T47D (cell line): Measurements from ENCODE around the gene CEACAM16.
A peak's percentile ranks its signal among the peaks of the same experiment; 100 is the strongest.

ENCODE experiments used
- DNase-seq, 2 experiments: peaks; one replicate each; pipeline versions ENCODE4 v3.0.0 to v3.0.0-alpha.2; 2011 to 2012; ENCODE audit warnings: low read depth in 1 of 2, low spot score in 1 of 2
- JUND ChIP-seq: IDR thresholded peaks from 2 replicates; pipeline ENCODE4 v1.6.1; 2012; ENCODE audit warnings: low read depth
- in situ Hi-C: cut with HindIII; loops from 2 replicates; pipeline ENCODE4 v1.10.0; 2016; ENCODE audit warnings: low sequenced_read_pairs, low pct_unique_long_range_greater_than_20kb

CEACAM16 gene, protein sequence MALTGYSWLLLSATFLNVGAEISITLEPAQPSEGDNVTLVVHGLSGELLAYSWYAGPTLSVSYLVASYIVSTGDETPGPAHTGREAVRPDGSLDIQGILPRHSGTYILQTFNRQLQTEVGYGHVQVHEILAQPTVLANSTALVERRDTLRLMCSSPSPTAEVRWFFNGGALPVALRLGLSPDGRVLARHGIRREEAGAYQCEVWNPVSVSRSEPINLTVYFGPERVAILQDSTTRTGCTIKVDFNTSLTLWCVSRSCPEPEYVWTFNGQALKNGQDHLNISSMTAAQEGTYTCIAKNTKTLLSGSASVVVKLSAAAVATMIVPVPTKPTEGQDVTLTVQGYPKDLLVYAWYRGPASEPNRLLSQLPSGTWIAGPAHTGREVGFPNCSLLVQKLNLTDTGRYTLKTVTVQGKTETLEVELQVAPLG

DNA sequence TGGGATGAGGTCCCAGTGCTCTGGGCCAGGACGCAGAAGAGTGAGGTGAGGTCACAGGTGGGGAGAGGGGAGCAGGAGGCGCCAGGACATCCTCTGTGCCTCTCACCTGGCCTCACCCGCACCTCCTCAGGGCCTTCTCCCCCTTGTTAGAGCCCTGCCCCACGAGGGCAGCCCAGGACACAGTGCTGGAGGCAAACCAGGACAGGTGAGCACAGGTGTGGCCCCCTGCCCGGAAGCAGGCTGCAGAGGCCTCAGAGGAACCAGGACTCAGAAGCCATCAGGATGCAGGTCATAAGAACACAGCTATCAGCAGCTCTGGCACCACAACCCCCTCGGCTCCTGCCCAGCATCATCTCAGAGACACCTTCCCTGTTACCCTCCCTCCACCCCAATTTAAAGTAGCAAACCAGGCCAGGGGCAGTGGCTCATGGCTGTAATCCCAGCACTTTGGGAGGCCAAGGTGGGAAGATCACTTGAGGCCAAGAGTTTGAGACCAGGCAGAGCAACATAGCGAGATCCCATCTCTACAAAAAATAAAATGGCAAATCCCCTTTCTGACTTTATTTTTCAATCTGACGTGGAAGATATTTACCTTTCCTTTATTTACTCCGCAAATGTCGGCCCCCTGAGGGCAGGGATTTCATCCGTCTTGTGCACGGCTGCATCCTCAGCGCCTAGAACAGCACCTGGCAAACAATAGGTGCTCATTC, at the start of gene CEACAM16:
Gene CEACAM16, plus strand, starts transcription at position 660 of the 710 bp plus-strand sequence. CDS start 2,306 bp downstream, outside the sequence.
- no peak for TF ChIP-seq JUND
- no peak for DNase-seq
- in situ Hi-C loops: no loop called here

DNA sequence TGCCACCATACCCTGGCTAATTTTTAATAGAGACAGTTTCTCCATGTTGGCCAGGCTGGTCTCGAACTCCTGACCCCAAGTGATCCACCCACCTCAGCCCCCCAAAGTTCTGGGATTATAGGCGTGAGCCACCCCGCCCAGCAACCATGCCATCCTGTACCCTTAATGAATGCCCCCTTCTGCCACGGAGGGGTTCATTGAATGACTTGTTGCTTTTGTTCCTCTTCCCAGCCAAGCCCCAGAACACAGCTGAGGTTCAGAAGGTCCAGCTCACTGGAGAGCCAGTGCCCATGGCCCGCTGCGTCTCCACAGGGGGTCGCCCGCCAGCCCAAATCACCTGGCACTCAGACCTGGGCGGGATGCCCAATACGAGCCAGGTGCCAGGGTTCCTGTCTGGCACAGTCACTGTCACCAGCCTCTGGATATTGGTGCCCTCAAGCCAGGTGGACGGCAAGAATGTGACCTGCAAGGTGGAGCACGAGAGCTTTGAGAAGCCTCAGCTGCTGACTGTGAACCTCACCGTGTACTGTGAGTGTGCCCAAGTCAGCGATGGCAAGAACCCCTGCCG, 49.3 kb upstream of the CEACAM16 start:
- DNase-seq: no peak
- in situ Hi-C loops: no loop called here
- no peak for TF ChIP-seq JUND

DNA sequence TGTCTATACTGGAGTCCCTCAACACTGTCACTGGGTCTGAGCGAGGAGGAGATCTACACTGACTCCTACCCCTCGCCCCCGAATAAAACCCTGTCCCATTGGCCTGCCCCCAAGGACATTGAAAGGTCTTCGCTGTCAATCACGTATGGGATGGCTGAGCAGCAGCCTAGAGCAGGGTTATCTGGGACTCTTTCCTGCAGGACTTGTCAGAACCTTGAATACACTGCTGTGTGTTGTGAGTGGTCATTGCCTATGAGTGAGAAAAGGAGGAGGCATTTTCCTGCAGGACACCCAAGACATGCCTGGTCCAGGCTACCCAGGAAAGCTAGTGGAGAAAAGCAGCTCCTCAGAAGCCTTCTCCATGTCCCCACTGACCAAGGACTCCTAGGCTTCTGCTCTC, 45.6 kb upstream of the CEACAM16 start:
- in situ Hi-C loops: no loop called here
- no peak for TF ChIP-seq JUND
- no peak for DNase-seq

DNA sequence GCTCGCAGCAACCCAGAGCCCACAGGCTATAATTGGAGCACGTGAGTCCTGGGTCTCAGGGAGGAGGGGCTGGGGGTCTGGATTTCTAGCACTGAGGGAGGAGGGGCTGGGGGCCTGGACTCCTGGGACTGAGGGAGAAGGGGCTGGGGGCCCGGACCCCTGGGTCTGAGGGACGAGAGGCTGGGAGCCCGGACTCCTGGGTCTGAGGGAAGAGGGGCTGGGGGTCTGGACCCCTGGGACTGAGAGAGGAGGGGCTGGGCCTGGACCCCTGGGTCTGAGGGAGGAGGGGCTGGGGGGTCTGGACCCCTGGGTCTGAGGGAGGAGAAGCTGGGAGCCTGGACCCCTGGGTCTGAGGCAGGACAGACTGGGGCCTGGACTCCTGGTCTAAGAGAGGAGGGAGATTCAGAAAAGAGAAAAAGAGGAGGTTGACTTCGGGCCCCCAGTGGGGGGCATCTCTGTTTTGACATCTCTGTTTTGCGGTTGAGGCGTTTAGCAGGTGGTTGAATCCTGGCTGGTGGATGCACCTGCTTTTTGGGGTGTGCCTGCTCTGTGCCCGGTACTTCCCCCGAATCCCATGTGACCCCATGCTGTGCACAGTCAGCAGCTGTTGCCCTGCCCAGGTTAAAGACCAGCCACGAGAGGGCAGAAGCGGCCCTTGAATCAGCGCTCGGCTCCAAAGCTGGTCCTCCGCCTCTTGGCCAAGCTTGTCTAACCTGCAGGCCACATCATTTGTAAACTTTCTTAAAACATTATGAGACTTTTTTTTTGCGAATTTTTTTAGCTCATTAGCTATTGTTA, 44.8 kb upstream of the CEACAM16 start:
- DNase-seq: peak; percentile 54 to 70
- in situ Hi-C loops: no loop called here
- TF ChIP-seq JUND: no peak

DNA sequence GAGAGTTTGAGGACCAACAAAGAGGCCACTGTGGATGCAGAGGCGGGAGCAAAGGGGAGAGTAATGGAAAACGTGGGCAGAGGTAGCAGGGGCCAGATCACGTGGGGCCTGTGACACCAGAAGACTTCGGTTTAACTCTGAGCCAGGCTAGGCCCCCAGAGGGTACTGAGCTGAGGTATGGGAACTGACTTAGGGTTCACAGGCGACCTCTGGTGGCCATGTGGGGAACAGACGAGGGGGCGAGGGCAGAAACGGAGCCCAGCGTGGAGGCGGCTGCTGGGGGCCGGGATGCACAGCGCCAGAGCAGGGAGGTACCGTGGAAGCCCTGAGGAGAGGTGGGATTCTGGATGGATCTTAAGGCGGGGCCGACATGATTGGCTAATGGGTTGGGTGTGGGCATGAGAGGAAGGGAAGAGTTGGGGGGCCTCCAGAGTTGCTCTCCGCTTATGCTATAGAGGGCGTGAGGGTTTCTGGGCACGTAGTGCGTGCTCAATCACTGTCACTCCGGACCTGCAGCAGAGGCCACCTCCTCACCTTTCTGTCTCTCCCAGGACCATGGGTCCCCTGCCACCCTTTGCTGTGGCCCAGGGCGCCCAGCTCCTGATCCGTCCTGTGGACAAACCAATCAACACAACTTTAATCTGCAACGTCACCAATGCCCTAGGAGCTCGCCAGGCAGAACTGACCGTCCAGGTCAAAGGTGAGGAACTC, 41.6 kb upstream of the CEACAM16 start:
- no peak for TF ChIP-seq JUND
- peak in 1 of 2 experiments; percentile 58 for DNase-seq
- in situ Hi-C loops: no loop called here

DNA sequence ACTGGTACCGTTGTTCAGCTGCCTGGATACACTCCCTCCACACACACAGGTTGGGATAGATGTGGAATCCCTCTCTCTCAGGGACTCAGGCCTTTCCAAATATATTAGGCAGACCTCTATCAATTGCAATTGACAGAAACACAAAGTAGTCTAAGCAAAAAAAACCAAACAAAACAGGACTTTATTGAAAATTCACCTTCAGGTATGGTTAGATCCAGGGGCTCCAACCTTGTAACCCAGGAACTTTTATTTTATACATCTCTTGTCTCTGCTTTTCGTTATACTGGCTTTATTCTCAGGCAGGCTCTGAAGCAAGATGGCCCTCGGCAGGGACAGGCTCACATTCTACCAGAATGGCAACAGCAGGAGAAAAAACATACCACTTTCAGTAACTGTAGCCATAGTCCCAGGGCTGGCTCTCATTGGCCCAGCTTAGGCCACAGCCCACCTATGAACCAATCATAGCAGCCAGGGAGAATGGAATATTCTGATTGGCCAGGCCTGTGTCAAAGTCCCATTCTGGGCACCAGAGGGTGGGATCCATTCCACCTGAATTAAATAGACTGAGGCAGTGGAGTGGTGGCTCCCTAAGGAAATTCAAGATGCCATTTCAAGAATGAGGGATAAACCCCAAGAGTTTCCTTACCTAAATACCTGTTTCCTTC, 40.8 kb upstream of the CEACAM16 start:
- peak in 1 of 2 experiments; percentile 33 for DNase-seq
- in situ Hi-C loops: no loop called here
- no peak for TF ChIP-seq JUND

DNA sequence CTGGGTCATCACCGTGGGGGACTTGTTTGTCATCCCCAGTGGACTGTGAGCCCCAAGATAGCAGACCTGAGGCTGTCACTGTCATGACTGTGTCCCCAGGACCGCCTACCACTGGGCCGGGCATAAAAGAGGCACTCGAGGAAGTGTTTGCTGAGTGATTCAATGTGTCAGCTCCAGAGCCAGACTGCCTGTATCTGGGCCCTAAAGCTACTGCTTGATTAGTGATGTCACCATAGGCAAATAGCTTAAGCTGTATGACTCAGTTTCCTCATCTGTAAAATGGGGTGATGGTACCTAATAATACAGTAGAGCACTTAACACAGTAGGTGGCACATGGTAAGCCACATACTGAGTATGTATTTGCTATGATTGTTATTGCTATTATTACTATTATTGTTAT, 38.9 kb upstream of the CEACAM16 start:
- no peak for TF ChIP-seq JUND
- in situ Hi-C loops: no loop called here
- DNase-seq: no peak

DNA sequence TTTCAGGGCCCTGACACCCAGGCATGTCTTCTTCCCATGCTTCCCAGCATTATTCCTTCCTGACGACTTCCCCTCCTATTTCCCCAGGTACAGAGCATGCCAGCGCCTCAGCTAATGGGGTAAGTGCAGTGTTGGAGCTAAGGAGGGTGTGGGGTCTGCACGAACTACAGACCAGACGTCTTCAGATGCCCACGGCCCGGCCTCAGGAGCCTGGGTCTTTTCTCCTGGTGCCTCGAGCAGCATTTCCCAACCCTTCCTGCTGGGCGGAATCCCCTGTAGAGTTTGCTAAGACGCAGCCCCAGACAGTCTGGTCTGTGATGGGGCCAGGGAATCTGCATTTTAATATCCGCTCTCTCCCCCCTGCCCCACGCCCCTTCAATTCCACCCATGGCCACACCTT, 37.7 kb upstream of the CEACAM16 start:
- no peak for TF ChIP-seq JUND
- DNase-seq: no peak
- in situ Hi-C loops: no loop called here

DNA sequence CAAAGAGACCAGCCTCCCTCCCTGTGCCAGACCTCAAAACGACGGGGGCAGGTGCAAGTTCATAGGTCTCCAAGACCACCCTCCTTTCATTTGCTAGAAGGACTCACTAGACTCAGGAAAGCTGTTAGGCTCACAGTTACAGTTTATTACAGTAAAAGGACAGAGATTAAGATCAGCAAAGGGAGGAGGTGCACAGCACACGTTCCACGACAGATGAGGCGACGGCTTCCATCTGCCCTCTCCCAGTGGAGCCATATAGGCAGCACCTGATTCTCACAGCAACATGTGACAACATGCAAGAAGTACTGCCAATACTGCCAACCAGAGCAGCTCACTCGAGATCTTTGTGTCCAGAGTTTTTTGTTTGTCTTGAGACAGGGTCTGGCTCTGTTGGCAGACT, 37.0 kb upstream of the CEACAM16 start:
- TF ChIP-seq JUND: no peak
- in situ Hi-C loops: no loop called here
- DNase-seq: no peak

DNA sequence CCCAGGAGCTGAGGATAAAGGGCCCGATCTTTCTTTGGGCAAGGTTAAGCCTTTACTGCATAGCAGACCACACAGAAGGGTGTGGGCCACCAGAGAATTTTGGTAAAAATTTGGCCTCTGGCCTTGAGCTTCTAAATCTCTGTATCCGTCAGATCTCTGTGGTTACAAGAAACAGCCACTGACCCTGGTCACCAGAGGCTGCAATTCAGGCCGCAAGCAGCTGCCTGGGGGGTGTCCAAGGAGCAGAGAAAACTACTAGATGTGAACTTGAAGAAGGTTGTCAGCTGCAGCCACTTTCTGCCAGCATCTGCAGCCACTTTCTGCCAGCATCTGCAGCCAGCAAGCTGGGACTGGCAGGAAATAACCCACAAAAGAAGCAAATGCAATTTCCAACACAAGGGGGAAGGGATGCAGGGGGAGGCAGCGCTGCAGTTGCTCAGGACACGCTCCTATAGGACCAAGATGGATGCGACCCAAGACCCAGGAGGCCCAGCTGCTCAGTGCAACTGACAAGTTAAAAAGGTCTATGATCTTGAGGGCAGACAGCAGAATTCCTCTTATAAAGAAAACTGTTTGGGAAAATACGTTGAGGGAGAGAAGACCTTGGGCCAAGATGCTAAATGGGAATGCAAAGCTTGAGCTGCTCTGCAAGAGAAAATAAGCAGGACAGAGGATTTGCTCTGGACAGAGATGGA, 36.1 kb upstream of the CEACAM16 start:
- no peak for DNase-seq
- in situ Hi-C loops: no loop called here

DNA sequence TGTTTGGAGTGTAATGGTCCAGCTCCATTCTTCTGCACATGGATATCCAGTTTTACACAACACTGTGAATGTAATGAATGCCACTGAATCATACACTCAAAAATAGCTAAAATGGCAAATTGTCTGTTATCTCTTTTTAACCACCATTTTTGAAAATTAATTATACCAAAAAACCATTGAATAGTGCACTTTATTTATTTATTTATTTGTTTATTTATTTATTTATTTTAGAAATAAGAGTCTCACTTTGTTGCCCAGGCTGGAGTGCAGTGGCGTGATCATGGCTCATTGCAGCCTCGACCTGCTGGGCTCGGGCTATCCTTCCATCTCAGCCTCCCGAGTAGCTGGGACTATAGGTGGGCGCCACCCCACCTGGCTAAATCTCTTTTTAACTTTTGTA, 35.0 kb upstream of the CEACAM16 start:
- DNase-seq: no peak
- in situ Hi-C loops: no loop called here
- no peak for TF ChIP-seq JUND

More for the DNA sequence above, 36.1 kb upstream of the CEACAM16 start:
- TF ChIP-seq JUND: no peak
